Measurements from ENCODE around the gene TRIO.
"Not testable (repeated sequence)": the region's sequence is repeated elsewhere in the genome, so short reads cannot be mapped to it uniquely, and the experiment has no call there.

Gene TRIO

GRCh38 chr5:14420101-14420811 lies 277.1 kb downstream of the TRIO start:
- no peak for DNase-seq

DNA sequence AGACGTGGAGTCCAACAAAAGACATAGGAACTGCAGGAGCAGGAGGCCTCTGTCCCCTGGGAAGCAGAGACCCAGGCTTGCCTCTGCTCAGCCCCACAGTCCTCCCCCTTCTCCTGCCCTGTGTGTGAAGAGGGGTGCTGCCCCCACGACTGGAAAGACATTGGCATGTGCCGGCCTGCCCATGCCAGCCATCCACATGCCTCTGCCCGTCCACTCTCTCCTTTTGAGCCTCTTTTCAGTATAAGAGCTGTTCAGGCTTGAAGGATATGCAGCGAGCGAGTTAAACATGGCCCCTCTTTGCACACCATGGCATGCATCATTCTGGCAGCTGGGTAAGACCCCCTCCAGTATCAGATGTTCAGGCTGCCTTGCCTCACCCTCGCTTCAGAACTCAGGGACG lies 278.7 kb downstream of the TRIO start:
- no peak for DNase-seq

- DNase-seq, result no peak
Measured at GRCh38 chr5:14424011-14424685, 281.0 kb downstream of the TRIO start.

DNA sequence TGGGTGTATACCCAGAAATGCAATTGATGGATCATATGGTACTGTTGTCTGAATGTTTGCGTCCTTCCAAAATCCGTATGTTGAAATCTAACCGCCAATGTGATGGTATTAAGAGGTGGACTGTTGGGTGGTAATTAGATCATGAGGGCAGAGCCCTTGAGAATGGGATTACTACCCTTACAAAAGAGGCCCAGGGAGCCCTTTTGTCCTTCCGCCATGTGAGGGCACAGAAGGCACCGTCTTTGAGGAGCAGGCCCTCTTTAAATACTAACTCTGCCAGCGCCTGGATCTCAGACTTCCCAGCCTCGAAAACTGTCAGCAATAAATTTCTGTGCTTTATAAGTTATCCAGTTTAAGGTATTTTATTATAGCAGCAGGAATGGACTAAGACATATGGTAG lies 282.4 kb downstream of the TRIO start:
- DNase-seq, result no peak

DNA sequence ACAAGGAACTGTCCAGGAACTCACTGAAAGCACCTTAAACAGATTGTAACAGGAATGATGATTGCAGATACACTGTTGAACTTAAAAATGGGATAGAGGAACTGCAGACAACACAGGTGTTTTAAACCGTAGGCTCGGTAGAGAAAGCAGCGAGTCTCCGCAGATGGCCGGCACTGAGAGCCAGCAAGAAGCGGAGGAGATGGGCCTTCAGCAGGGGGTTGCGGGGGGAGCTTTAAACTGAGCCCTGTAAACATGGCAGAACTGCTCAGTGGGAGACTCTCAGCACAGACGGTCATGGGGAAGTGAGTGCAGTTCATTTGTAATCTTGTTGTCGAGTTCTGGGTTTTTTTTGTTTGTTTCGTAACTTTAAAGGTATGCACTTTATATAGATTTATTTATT lies 283.4 kb downstream of the TRIO start:
- no peak for DNase-seq

- DNase-seq, result no peak
Measured at GRCh38 chr5:14428302-14429081, 285.4 kb downstream of the TRIO start.

DNA sequence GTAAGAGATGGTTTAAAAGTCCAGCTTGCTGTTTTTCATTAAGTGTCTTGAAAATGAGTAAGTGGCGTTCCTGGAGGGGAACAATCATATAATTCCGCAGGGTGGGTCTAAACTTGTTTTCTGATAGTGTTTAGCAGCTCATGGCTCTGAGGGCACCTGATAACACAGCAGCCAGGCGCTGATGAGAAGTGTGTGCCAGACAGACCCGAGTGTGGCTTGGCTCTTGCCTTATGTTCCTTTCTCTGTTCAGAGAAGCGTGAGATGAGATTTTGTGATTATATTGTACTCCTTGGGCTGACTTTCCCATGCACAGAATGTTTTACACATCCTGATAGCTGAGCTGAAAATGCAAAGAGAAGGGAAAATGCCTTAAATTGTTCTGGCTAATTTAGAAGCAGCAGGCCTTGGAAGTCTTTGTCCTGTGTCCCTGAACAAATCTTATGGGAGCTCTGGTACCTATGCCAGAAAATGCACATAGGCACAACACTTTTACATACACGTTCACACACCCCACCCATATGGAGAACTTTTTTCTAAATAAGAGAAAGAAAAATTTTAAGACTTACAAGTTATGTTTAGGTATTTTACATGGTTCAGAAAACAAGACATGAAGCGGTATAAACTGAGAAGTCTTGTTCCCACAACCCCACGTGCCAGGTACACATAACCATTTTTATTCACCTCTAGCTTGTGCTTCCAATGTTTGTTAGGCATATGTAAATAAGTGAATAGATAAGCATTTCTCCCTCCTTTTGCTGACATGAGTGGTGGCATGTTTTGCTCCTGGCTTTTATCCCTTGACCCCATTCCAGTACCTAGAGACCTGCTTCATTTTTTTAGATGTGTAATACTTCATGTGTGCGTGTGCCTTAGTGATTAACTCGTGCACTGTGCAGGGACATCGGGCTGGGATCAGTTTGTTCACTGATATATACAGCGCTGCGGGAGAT lies 286.2 kb downstream of the TRIO start:
- peak; percentile 94 for DNase-seq

- no peak for DNase-seq
Measured at GRCh38 chr5:14431534-14431933, 288.4 kb downstream of the TRIO start.

DNA sequence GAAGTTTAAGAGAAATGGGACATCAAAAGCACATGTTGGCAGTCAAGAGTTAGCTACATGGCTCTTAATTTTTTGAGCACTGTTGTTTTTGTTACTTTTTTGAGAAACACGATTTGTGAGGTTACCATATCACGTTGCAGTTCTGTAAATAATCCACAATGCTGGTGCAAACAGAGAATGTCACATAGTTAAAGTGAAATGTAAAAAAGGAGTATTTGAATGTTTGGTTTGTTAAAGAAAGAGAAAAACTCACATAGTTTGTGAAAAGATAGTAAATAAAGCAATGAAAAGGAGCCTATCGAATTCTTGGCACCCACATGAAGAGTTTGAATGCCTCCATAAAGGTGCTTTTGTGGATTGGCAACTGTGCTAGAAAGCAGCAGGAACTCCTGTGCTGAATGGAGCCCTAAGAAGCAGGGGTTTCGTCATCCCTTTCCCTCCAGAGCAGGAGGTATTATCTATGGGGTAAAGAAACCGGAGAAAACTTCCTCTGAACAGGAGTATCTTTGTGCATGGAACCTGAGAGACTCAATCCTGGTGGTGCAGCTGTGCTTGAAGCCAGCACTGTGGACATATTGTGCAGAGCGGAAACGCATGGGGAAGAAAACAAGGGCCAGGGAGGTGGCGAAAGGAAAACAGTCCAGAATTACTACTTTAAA lies 289.9 kb downstream of the TRIO start:
- no peak for DNase-seq

DNA sequence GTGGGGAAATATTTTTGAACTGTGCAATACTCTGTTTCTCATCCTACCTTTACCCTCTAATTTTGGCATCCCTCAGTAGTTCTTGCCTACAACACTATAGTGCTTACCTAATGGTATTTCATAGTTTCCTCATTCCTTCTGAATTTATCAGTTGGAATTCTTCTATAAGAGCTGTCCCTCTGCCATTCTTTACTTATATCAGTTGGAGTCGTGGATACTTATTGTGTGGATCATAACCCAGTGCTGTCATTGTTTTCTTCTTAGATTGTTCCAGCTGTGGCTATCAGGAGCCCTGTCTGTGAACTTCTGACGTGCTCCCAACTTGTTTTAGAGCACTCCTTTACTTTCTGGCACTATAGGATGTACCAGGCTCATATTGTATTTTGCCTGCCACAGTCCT lies 292.3 kb downstream of the TRIO start:
- DNase-seq, result no peak

DNA sequence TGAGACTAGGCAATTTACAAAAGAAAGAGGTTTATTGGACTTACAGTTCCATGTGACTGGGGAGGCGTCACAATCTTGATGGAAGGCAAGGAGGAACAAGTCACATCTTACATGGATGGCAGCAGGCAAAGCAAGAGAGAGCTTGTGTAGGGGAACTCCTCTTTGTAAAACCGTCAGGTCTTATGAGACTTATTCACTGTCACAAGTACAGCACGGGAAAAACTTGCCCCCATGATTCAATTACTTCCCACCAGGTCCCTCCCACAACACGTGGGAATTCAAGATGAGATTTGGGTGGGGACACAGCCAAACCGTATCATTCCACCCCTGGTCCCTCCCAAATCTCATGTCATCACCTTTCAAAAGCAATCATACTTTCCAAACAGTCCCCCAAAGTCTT lies 293.0 kb downstream of the TRIO start:
- DNase-seq, result not testable (repeated sequence)

DNA sequence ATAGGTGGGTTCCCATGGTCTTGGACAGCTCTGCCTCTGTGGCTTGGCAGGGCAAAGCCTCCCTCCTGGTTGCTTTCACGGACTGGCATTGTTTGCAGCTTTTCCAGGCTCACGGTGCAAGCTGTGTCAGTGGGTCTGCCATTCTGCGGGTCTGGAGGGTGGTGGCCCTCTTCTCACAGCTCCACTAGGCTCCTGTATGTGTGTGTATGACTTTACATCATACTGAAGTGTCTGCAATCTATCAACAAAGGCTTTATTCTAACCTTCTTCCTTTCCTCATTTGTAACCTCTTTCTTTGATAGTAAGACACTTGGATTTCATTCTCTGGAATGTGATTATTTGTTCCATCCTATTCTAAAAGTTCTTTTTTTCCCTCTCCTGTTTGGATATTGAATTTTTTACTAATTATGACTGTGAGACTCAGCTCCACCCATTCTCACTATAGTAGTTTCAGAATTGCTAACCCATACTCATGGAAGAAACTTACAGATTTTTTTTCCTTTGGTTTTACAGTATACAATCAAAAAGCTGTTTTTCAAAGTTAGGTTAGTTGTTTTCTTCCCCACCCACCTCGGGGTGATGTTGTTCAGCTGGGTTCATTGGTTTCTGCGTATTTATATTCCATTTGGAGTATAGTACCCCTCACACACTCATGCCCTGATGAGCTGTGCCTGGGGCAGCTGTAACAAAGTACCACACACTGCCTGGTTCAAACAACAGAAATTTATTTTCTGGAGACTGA lies 293.8 kb downstream of the TRIO start:
- no peak for DNase-seq

DNA sequence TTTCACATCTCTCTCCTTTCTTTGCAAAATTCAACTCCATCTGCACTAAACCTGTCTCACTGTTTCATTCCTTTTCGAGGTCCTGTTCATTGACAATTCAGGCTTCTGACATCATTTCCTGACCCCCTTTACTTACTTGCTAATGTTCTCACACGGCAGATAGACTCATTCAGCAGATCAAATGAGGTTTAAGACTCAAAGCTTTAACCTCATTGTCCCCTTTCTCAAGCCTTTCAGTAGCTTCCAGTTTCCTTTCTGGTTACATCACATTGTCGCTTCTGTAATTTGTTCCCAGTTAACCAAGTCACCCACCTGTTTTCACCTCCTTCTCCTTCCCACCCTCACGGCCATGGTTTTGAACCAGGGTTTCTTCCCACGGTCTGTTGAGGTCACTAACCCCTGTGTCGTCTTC lies 295.1 kb downstream of the TRIO start:
- no peak for DNase-seq

- no peak for DNase-seq
Measured at GRCh38 chr5:14439087-14439871, 296.1 kb downstream of the TRIO start.

DNA sequence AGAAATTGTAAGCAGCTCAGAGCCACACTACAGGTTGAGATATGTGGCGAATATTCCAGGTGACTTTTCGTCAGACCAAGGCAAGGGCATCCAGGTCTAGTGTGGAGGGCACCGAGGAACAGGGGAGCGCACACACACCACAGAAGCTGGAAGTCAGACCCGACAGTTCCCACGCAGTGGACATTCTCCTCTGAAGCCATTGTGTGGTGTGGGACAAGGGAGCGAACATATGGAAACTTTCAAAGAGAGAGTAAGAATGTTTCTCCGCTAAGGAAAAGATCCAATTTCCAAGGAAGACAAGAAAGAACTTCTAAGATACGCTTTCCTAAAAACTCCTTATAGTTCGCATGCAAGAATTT lies 297.1 kb downstream of the TRIO start:
- no peak for DNase-seq

GRCh38 chr5:14440582-14441431 lies 297.7 kb downstream of the TRIO start:
- DNase-seq, result no peak

GRCh38 chr5:14441641-14442040 lies 298.5 kb downstream of the TRIO start:
- DNase-seq, result no peak

DNA sequence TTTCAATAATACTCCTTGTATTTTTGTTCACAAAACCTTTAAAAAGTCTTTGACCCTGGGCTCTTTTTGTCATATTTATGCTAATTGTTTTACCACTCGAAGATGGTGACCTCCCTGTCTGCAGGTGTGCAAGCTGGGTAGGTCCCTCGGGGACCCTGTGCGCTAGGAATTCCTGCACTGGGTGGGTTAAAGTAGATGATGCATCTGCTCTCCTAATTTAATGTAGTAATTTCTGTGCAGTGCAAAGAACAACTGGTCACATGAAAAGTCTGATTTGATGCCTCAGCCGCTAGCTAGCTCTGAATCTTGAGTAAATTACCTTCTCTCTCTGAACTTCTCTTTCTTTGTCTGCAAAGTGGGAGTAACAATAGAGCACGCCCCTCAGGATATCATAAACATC lies 299.4 kb downstream of the TRIO start:
- no peak for DNase-seq

GRCh38 chr5:14443671-14444093 lies 300.5 kb downstream of the TRIO start:
- DNase-seq, result no peak

- DNase-seq, result no peak
Measured at GRCh38 chr5:14444161-14444560, 301.0 kb downstream of the TRIO start.

All from hematopoietic multipotent progenitor cell treated with erythropoietin and hydrocortisone succinate and interleukin-3 and kit ligand, for 6 days (in vitro differentiated cells).